ENCODE data around the gene TCP1.
"Not testable (repeated sequence)": the region's sequence is repeated elsewhere in the genome, so short reads cannot be mapped to it uniquely, and the experiment has no call there.

The TCP1 gene

DNA sequence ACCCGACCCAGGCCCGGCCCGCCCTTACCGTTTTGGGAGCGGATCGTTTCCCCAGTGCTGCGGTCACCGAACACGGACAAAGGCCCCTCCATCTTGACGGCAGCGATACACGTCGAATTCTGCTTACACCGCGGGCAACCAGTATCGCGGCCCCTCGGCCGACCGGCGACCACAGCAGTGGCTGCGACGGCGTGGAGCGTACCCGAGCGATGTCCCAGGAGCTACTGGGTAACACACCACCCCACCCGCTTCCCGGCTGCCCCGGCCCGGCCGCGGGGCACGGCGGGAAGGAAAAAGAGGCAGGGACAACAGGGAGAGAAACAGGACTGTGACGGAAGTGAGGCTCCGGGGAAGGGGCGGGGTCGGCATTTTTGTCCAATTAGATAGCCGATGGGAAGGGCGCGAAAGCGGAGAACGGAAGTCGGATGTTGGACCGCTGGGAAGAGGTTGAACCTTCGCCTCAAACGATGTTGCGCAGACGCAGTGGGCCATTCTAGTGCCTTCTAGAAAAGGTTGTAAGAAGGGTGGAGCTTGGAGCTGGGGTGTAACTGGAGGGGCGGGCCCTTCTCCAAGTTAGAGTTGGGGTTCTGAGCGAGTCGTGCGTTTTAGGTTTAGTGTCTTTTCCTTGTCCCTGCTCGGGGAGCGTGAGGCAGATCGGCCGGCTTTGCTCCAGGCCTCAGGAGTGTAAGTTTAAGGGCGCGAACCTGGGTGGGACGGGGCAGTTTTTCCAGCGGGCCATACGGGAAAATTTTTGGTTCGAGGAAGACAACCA is at the start of gene TCP1:
TCP1 (minus strand) TSS at position 226 of the 772 bp plus-strand sequence; CDS start at position 92, 134 bp downstream.
- peak; percentile 99 for DNase-seq

DNA sequence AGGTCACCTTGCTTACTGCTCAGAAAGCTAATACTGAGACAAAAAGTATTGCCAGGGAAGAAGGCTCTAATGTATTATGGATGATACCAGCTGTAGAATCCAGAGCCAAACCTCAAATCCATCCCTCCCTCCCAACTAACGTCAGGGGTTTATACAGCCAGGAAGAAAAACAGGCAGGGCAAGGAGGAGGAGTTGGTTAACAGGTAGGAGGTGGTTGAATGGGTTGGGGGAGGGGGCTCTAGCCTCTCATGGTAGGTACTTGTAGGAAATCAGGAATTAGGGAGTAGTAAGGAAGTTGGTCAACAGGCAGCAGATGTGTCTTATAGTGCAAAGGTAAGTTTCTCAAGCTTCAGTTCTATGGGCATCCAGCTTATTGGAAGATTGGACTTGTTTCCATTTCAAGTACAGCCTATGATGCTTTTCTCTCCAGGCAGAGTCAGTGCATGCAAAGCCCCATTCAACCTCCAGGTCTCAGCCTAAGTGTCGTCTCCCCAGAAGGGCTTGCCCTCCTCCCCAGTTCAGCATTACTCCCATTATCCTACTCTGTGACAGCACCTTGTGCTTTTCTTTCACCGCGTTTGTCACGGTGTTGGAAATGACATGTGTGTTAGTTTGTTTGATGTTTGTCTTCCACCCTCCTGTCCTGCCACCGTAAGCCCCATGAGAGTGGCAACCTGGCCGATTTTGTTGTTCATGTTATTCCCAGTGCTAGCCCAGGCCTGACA is 48.8 kb upstream of the TCP1 start:
- no peak for DNase-seq

- DNase-seq: no peak
These were observed 48.1 kb upstream of the TCP1 start for GRCh38 chr6:159837511-159837910.

DNA sequence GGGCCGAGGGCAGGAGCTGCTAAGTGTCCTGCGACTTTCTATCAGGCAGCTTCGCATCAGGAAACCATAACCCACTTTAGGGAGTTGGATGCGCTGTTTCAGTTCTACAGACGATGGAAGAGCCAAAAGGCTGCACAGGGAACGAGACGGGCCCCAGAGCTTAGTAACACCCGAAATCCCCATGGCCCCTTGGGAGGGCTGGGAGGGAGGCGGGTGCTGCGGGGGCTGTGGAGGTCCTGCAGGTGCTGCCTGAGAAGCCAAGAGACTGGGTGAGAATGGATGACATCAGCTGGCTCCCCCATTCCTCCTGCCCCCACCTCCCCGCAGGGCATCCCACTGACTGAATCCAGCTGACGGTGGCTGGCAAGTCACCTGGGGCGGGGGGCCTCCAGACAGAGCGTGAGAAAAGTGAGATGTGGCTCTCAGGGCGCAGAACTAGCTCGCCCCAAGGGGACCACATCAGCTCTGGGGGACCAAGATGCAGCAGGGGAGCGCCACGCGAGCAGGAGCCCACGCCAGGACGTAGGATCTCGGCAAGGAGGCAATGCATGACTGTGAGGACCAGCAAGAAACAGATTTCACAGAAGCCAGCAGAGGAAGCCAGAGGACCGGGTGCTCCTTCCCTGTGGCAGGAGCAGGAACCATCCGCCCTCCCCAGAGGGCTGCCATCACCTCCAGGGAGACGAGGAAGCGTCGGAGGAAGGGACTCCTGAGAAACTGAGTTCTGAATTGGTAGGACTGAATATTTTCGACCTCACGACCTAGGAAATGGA is 47.5 kb upstream of the TCP1 start:
- DNase-seq: no peak

GRCh38 chr6:159833997-159834603 is 44.7 kb upstream of the TCP1 start:
- DNase-seq: no peak

GRCh38 chr6:159833556-159833955 is 44.2 kb upstream of the TCP1 start:
- DNase-seq: no peak

DNA sequence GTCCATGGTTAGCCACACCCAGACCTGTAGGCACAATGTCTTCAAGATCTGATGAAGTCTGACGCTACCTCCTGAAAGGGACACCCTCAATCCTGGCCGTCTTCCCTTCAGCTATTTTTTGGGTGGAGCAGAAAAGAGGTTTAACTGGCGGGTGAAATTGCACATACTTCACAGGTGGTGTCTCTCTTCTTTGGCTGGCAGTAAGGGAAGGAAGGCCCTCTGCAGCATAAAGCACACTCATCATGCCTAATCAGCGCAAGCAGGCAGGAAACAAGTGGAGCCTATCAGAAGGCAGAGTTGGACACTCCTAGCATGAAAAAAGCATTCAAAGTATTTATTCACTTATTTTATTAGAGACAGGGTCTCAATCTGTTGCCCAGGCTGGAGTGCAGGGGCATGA is 43.5 kb upstream of the TCP1 start:
- no peak for DNase-seq

- DNase-seq: no peak
These were observed 41.9 kb upstream of the TCP1 start for GRCh38 chr6:159831373-159831679.

DNA sequence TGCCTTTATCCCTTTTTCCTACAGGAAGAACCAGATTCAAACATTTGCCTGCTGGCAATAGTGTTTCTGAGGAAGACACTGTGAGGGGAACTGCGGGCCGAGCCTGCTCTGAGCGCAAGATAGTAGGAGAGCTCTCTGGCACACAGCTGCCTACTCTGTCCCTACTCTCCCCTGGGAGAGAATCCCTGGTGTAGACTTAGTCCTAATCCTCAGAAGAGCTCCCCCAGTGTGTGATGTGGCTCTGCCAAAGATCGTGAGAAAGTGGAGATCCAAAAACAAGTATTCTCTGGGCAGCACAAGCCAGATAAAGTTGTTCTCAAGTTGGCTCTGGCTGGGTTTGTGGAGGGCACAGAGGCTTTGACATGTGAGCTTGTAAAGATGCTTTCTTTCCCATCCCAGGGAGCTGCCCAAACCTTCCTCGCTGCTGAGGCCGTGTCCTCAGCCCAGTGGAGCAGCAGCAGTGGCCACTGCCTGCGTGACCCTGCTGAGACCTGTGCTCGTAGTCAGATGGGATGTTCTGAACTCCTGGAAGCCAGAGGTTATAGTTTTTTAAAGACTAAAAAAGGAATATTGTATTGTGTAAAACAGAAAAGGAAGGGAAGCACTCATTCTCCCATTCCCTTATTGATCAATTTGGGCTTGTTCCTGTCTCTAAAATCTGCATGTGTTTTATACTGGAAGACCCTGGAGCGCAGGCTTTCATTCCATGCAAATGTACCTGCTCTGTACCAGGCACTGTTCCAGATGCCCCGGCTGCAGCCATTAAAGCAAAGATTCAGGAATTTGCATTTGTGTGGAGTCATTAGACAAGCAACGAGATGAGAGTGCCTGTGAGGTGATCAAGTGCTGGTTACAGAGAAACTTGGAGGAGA is 41.3 kb upstream of the TCP1 start:
- DNase-seq: no peak

- DNase-seq: no peak
These were observed 40.1 kb upstream of the TCP1 start for GRCh38 chr6:159829526-159829925.

DNA sequence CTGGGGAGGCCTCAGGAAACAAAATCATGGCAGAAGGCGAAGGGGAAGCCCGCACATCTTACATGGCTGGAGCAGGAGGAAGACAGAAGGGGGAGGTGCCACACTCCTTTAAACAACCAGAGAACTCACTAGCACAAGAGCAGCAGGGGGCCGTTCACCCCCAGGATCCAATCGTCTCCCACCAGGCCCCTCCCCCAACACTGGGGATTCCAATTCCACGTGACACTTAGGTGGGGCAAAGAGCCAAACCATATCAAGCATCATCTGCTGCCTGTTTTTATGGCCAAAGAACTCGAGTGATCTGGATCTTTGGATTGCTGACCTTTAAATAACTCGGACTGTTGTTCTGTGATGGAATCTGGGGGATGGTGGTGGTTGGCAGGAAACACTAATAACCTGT is 38.7 kb upstream of the TCP1 start:
- DNase-seq: peak; percentile 22

GRCh38 chr6:159826968-159827647 is 37.7 kb upstream of the TCP1 start:
- peak; percentile 36 for DNase-seq

- DNase-seq: no peak
These were observed 36.6 kb upstream of the TCP1 start for GRCh38 chr6:159826004-159826403.

DNA sequence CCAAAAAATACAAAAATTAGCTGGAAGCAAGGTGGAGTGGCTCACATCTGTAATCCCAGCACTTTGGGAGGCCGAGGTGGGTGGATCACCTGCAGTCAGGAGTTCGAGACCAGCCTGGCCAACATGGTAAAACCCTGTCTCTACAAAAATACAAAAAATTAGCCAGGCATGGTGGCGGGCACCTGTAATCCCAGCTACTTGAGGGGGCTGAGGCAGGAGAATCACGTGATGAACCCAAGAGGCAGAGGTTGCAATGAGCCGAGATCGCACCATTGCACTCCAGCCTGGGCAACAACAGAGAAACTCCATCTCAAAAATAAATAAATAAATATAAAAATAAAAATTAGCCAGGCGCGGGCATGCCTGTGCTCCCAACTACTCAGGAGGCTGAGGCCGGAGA is 35.3 kb upstream of the TCP1 start:
- not testable (repeated sequence) for DNase-seq

DNA sequence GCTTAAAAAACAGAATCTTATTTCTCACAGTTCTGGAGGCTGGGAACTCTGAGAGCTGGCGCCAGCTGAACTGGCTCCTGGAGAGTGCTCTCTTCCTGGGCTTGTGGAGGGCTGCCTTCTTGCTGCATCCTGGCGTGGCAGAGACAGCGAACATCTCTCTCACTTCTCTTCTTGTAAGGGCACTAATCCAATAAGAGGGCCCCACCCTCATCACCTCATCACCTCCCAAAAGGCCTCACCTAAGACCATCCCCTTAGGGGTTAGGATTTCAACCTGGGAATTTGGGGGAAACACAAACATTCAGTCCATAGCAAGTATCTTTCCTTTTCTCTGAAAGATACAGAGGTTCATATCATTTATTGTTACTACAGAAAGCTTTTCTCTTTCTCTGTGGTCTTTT is 34.6 kb upstream of the TCP1 start:
- DNase-seq: no peak

DNA sequence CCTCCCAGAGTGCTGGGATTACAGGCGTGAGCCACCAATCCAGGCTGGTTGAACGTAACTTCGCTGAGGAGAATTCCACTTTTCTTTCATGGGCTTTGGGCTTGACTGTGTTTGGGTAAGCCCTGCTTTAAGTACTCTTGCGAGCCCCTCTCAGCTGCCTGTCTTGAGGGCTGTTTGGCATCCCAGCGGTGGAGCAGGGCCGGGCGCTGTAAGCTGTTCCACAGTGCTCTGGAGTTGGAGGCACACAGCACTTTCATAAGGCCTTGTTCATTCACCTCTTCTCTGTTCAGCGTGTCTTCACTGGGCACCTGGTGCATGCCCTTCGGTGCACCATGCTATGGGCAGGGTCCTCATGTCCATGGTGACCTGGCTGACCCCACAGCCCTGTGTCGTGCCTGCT is 32.3 kb upstream of the TCP1 start:
- no peak for DNase-seq

- DNase-seq: no peak
These were observed 31.7 kb upstream of the TCP1 start for GRCh38 chr6:159821122-159821521.

DNA sequence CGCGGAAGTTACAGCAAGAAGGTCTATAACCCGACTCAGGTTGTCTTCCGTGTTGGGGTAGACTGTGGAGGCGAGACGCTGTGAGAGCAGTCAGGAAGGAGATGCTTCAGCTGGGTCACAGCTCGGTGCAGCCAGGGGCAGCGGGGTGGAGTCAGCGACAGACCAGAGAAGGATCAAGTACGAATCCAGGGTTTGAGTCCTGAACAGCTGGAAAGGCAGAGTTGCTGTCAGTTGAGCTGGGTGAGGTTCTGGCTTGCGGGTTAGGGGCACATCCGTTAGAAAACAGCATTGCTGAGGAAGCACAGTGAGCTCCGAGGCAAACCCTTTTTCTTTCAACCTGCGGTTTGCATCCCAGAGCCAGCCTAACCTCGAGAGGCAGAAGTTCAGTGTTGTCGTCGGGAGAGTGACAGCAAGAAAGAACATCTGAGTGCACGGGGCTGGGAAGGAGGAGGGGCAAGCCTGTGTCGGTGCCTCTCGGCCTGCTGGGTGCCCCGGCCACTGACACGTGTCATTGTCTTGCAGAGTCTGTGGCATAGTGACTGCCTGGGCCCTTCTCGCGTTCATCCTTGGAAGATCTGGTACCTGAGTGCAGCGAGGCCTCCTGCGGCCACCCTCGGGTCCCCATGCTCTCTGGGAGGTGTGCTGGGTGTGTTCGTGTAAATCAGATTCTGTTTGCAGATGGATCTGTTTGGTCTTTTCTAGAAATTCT is 30.7 kb upstream of the TCP1 start:
- DNase-seq: no peak

DNA sequence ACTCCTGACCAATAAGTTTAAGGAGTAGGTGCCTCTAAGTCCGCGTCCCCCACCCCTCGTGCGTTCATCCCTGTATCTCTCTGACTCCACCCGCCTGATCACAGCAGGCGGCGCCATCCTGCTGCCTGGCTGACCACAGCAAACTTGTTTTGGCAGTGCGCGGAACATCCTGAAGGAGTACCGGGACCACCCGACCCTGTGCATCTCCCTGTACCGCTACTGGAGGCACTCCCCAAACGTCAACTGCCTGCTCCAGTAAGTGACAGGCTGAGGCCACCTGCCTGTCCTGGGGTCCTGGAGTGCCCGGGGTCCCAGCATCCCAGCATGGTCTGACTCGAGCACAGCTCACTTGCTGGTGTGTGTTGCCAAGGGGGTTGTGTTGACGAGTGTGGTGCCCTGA is 29.7 kb upstream of the TCP1 start:
- DNase-seq: no peak

DNA sequence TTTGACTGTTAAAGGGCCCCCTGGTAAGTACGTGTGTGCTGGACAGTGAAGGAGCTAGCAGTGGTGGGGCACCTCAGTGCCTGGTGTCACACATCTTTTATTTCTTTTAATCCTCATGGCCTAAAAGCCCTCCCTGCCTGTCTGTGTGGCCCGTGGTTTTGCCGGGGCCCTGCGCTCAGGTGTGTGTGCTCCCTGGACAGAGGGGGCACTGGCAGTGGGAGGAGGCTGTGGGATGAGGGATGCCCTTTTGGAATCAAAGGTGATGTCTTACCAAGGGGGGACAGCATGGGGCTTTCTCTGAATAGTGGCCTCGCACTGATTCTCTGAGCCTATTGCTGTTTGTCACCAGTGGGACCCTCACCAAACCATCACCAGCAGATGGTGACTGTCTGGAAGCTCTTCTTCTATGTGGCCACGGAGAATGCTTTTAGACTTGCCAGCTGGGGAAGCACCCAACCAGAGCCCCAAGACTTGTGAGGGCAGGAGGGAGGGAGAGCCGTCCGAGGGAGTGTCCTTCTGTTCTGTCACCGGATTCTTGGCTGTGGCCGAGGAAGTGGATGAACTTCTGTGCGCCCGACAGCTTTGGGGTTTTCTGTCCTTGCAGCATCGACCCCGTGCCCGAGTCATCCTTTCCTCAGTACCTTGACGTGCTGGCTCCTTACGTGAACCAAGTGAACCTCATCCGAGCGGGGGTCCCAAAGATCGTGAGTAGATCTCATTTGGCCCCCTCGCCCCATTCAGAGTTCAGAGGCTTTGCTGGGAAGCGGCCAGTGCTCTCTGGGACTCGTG is 28.7 kb upstream of the TCP1 start:
- DNase-seq: no peak
